ENCODE data around the gene NIPA2. TPM values are rescaled to one million over a fixed set of nuclear protein-coding genes. Genes with fewer than 3 reads are reported as not detected.

Gene NIPA2
- total and polyA plus RNA-seq, 2 of the 8 experiments (the other 6 are each of a cell fraction or from before 2014, with no cell fraction given): 38.5 to 81.7 TPM

DNA sequence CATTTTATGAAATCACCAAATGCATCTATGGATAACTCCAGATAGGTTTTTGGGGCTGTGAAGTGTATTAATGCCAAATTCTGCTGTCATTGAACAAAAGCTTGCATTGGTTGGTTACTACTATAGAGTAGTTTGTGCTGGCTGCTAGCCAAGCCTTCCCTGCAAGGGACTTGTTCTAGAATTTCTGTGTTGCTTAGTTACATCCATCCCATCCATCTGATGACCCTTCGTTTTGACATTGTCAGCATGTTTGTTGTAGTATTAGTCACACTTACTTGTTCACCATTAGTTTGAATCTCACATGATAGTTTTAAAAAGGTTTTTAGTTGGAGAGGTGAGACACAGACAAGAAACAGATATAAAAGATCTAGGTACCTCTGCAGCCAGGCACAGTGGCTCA lies 7.0 kb upstream of the NIPA2 start:
- 94% methylated on average over 1 of the region's 1 CpG; no CpG with 5 or more reads in 1 of the 2 experiments for WGBS, 2 experiments (ENCODE audit: extremely low coverage in 1 of 2, insufficient coverage in 1 of 2, insufficient read length in 1 of 2, insufficient replicate concordance in 2 of 2, low coverage in 1 of 2, low lambda C conversion rate in 2 of 2, missing lambda C conversion rate in 1 of 2)
- ChIA-PET POLR2A (ENCODE audit: partially characterized antibody) (no interaction called here), CTCF (ENCODE audit: partially characterized antibody) (no interaction called here)
- Histone ChIP-seq H3K27me3 (replicated peaks in 1 of 4; ENCODE audit: control insufficient read depth in 3 of 4, extremely low read depth in 1 of 4, insufficient read depth in 3 of 4, low read length in 3 of 4) (peaks cover 0 to 3% (median 0%) of the 10 kb centered on the region in 4 experiments; a peak in 3 of 7 replicates), H3K4me3 (ENCODE audit: extremely low read depth in 1 of 4, insufficient read depth in 2 of 4, low read depth in 3 of 4, low read length in 4 of 4) (no peak overlapping the region), H4K91ac (replicated peaks; ENCODE audit: insufficient read length, low read length) (no peak overlapping the region), H3K27ac (ENCODE audit: low read depth, low read length) (no peak overlapping the region), H3K4ac (replicated peaks; ENCODE audit: insufficient read length, low read depth, low read length) (no peak overlapping the region), H3K9ac (replicated peaks in 1 of 4; ENCODE audit: extremely low read depth in 1 of 4, low read depth in 3 of 4, low read length in 3 of 4) (no peak overlapping the region), H3K23ac (ENCODE audit: insufficient read length) (no peak overlapping the region), H3K14ac (ENCODE audit: insufficient read length) (no peak overlapping the region), H3K56ac (replicated peaks; ENCODE audit: insufficient read length, low read depth, low read length) (no peak overlapping the region), H3K79me1 (ENCODE audit: low read depth, low read length) (no peaks in the 10 kb centered on the region), H3K4me1 (replicated peaks in 1 of 4; ENCODE audit: control insufficient read depth in 3 of 4, insufficient read depth in 4 of 4, low read length in 3 of 4) (peaks cover 8 to 18% (median 9%) of the 10 kb centered on the region in 4 experiments), H3K36me3 (ENCODE audit: control insufficient read depth in 2 of 4, insufficient read depth in 4 of 4, low read length in 3 of 4) (no peaks in the 10 kb centered on the region), H4K20me1 (replicated peaks in 1 of 2; ENCODE audit: control insufficient read depth in 1 of 2, insufficient read depth in 2 of 2, low read length in 2 of 2) (no peaks in the 10 kb centered on the region), H2BK15ac (ENCODE audit: low read length) (no peak overlapping the region), H2AK5ac (ENCODE audit: low read depth, low read length) (no peak overlapping the region), H2AFZ (ENCODE audit: low read length) (no peak overlapping the region), H4K8ac (ENCODE audit: extremely low read depth, insufficient read depth, low read length) (no peak overlapping the region), H3K9me3 (ENCODE audit: insufficient read depth in 2 of 2, low read depth in 1 of 2, low read length in 1 of 2) (no peaks in the 10 kb centered on the region), H2BK12ac (ENCODE audit: low read depth, low read length) (no peak overlapping the region), H3K4me2 (ENCODE audit: insufficient read depth in 1 of 2, low read depth in 2 of 2, low read length in 2 of 2) (no peak overlapping the region), H2BK20ac (ENCODE audit: low read length) (no peak overlapping the region), H3K23me2 (ENCODE audit: low read depth, low read length) (no peaks in the 10 kb centered on the region), H2BK5ac (ENCODE audit: low read depth, low read length) (no peak overlapping the region), H2BK120ac (replicated peaks; ENCODE audit: low read depth, low read length) (no peak overlapping the region), H3K79me2 (ENCODE audit: control insufficient read depth in 1 of 2, insufficient read depth in 2 of 2, low read length in 2 of 2) (no peaks in the 10 kb centered on the region), H3K18ac (ENCODE audit: extremely low read depth, low read length) (no peak overlapping the region), H4K5ac (ENCODE audit: insufficient read length, low read depth, low read length) (no peak overlapping the region)
- FAIRE-seq (no peak), DNase-seq (ENCODE audit: low read depth in 1 of 2, low spot score in 2 of 2) (no peak)
- TF ChIP-seq, protein P1, sequence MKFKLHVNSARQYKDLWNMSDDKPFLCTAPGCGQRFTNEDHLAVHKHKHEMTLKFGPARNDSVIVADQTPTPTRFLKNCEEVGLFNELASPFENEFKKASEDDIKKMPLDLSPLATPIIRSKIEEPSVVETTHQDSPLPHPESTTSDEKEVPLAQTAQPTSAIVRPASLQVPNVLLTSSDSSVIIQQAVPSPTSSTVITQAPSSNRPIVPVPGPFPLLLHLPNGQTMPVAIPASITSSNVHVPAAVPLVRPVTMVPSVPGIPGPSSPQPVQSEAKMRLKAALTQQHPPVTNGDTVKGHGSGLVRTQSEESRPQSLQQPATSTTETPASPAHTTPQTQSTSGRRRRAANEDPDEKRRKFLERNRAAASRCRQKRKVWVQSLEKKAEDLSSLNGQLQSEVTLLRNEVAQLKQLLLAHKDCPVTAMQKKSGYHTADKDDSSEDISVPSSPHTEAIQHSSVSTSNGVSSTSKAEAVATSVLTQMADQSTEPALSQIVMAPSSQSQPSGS (IDR thresholded peaks at IDR 0.05; ENCODE audit: low read length): no peak
- no peak for TF ChIP-seq RAD21 (IDR thresholded peaks at IDR 0.05 in 1 of 2, conservative IDR thresholded peaks at IDR 0.05 in 1 of 2; ENCODE audit: low read depth in 2 of 2, low read length in 2 of 2)
- no peak for TF ChIP-seq BCL11A (IDR thresholded peaks at IDR 0.05; ENCODE audit: low read depth in 2 of 2, low read length in 2 of 2)
- no peak for TF ChIP-seq YY1 (IDR thresholded peaks at IDR 0.05; ENCODE audit: low read depth, low read length)
- no peak for TF ChIP-seq RNF2 (IDR thresholded peaks at IDR 0.05; ENCODE audit: borderline replicate concordance, low read depth, low read length, missing control alignments, poor library complexity, severe bottlenecking)
- no peak for TF ChIP-seq EGR1 (IDR thresholded peaks at IDR 0.05; ENCODE audit: borderline replicate concordance, low read depth, low read length)
- TF ChIP-seq CHD2 (IDR thresholded peaks at IDR 0.05; ENCODE audit: low read length): no peak
- TF ChIP-seq, protein P2, sequence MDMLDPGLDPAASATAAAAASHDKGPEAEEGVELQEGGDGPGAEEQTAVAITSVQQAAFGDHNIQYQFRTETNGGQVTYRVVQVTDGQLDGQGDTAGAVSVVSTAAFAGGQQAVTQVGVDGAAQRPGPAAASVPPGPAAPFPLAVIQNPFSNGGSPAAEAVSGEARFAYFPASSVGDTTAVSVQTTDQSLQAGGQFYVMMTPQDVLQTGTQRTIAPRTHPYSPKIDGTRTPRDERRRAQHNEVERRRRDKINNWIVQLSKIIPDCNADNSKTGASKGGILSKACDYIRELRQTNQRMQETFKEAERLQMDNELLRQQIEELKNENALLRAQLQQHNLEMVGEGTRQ (IDR thresholded peaks at IDR 0.05; ENCODE audit: low read length): no peak
- TF ChIP-seq SRF (IDR thresholded peaks at IDR 0.05; ENCODE audit: low read depth, low read length): no peak
- TF ChIP-seq ASH2L (IDR thresholded peaks at IDR 0.05; ENCODE audit: low read length): no peak
- no peak for TF ChIP-seq POLR2A (IDR thresholded peaks at IDR 0.05; ENCODE audit: control extremely low read depth in 1 of 2, low read depth in 2 of 2, low read length in 2 of 2)
- no peak for TF ChIP-seq FOSL1 (IDR thresholded peaks at IDR 0.05; ENCODE audit: insufficient read depth, low read depth, low read length)

All from H1 (cell line).